Progenitor cell of endocrine pancreas (in vitro differentiated cells): ENCODE measurements around the gene EAF1. TPM values are rescaled to one million over a fixed set of nuclear protein-coding genes. Genes with fewer than 3 reads are reported as not detected.

ENCODE experiments used
- DNase-seq: peaks from one replicate; pipeline ENCODE4 v3.0.0; 2021; ENCODE audit warnings: low spot score; ENCODE audit not compliant: unreplicated experiment
- H3K27ac Mint-ChIP-seq: 2 replicates; pipeline ENCODE4 v1.8.0; 2021; ENCODE audit warnings: mild to moderate bottlenecking, moderate library complexity, mixed read lengths
- H3K27me3 Mint-ChIP-seq: 2 replicates; pipeline ENCODE4 v1.8.0; 2021; ENCODE audit warnings: mixed read lengths
- H3K36me3 Mint-ChIP-seq: 2 replicates; pipeline ENCODE4 v1.8.0; 2022; ENCODE audit warnings: mixed read lengths; ENCODE audit not compliant: insufficient read depth
- H3K4me1 Mint-ChIP-seq: 2 replicates; pipeline ENCODE4 v1.8.0; 2021; ENCODE audit warnings: low read depth, mixed read lengths
- H3K4me3 Mint-ChIP-seq: 2 replicates; pipeline ENCODE4 v1.8.0; 2021; ENCODE audit warnings: low read depth, mild to moderate bottlenecking, moderate library complexity, mixed read lengths
- H3K9me3 Mint-ChIP-seq: 2 replicates; pipeline ENCODE4 v1.8.0; 2021; ENCODE audit warnings: low read depth, mixed read lengths
- total RNA-seq: library from RNA; stranded (reverse); gene quantifications from 2 replicates; pipeline ENCODE4 v1.2.1, GENCODE V29; 2021
- TF ChIP-seq, protein P1 (sequence below): fragments of 200-600 bp; sonication (generic); IDR thresholded peaks from one replicate; pipeline ENCODE4 v1.5.0; 2021; ENCODE audit warnings: antibody characterized with exemption, mild to moderate bottlenecking; ENCODE audit not compliant: unreplicated experiment

The EAF1 gene
- total RNA-seq, 1 donor from 2014 or later: 28.2 TPM

DNA sequence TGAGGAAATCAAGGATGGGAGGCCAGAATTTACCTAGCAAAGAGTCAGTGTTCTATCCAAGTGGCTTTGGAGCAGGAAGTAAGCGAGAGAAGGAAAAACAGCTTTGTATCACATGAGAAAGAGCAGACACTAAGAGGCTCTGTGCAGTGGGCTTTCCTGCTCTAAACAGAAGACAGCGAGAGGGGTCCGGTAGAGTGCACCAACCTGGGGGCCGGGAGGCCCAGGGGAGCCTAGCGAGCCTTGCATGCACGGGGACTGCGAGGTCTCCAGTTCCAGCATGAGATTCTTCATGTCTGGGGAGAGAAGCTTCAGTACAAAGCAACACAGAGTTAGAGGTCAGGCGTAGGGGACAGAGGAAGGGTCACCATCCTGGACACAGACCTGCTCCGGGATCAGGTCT lies 60.6 kb downstream of the EAF1 start:
- DNase-seq: no peak
- Mint-ChIP-seq H3K27me3 (no peaks in the 10 kb centered on the region), H3K4me1 (peaks cover 10% of the 10 kb centered on the region), H3K36me3 (peaks cover 18% of the 10 kb centered on the region), H3K4me3 (no peak overlapping the region), H3K27ac (no peak overlapping the region), H3K9me3 (peaks cover 9% of the 10 kb centered on the region)
- TF ChIP-seq, protein P1, sequence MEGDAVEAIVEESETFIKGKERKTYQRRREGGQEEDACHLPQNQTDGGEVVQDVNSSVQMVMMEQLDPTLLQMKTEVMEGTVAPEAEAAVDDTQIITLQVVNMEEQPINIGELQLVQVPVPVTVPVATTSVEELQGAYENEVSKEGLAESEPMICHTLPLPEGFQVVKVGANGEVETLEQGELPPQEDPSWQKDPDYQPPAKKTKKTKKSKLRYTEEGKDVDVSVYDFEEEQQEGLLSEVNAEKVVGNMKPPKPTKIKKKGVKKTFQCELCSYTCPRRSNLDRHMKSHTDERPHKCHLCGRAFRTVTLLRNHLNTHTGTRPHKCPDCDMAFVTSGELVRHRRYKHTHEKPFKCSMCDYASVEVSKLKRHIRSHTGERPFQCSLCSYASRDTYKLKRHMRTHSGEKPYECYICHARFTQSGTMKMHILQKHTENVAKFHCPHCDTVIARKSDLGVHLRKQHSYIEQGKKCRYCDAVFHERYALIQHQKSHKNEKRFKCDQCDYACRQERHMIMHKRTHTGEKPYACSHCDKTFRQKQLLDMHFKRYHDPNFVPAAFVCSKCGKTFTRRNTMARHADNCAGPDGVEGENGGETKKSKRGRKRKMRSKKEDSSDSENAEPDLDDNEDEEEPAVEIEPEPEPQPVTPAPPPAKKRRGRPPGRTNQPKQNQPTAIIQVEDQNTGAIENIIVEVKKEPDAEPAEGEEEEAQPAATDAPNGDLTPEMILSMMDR: no peak

DNA sequence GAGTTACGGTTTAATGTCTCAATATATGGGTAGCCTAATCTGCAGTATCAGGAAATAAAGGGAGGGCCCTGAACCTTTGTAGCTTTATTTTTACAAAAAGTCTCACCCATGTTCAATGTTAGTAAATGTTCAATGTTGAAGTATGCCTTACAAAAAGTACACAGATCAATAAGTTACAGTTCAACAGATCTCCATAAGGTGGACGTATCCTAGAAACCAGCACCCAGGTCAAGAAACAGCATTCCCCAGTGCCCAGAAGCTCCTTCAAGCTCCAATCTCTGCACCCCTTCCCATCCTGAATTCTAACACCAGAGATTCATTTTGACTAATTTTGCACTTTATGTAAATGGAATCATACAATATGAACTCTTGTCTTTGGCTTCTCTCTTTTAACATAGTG lies 62.8 kb downstream of the EAF1 start:
- TF ChIP-seq, protein P1: no peak
- no peak for DNase-seq
- Mint-ChIP-seq H3K27me3 (no peaks in the 10 kb centered on the region), H3K36me3 (peaks cover 13% of the 10 kb centered on the region), H3K9me3 (no peaks in the 10 kb centered on the region), H3K4me3 (no peak overlapping the region), H3K27ac (no peak overlapping the region), H3K4me1 (peaks cover 10% of the 10 kb centered on the region)

DNA sequence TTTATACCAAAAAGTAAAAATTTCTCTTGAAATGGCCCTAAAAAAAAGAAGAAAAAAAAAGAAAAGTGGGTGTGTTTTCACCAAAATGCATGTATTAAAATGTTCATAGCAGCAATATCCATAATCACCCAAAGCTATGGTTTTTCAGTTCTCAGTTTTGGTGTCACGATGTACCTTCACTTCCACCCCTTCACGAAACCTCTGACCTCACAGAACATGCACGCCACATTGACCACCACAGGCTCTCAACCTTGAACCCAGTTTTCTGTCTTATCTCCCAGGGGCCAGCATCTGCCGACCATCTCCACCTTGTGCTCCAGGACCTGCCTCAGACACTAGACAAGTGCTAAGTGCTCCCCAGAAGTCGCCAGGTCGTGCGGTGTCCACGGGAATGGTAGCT lies 63.7 kb downstream of the EAF1 start:
- no peak for DNase-seq
- Mint-ChIP-seq H3K4me1 (peaks cover 15% of the 10 kb centered on the region), H3K4me3 (no peak overlapping the region), H3K27ac (no peak overlapping the region), H3K27me3 (no peaks in the 10 kb centered on the region), H3K9me3 (no peaks in the 10 kb centered on the region), H3K36me3 (peaks cover 11% of the 10 kb centered on the region)
- TF ChIP-seq, protein P1: no peak

Other genes starting within 250 kb of the EAF1 start
- gene CAPN7, start 221.4 kb upstream of the EAF1 start, total RNA-seq: 46.3 and 49.2 TPM in 2 replicates
- 11.6 and 14.7 TPM in 2 replicates for gene SH3BP5, start 95.0 kb upstream of the EAF1 start, total RNA-seq
- 28.0 and 28.2 TPM in 2 replicates for gene METTL6, start 54 bp upstream of the EAF1 start, total RNA-seq
- 9.2 and 9.9 TPM in 2 replicates for gene COLQ, start 94.1 kb downstream of the EAF1 start, total RNA-seq
- gene HACL1, start 174.0 kb downstream of the EAF1 start, total RNA-seq: 24.4 and 25.9 TPM in 2 replicates
- 26.9 and 28.9 TPM in 2 replicates for gene BTD, start 174.1 kb downstream of the EAF1 start, total RNA-seq